Kidney capillary endothelial cell (primary cell): ENCODE measurements around the gene ATP5F1E.
"Not testable (repeated sequence)": the region's sequence is repeated elsewhere in the genome, so short reads cannot be mapped to it uniquely, and the experiment has no call there.

Source experiments
- DNase-seq: peaks from one replicate; pipeline ENCODE4 v3.0.0-alpha.2; 2018; ENCODE audit warnings: low spot score

ATP5F1E gene

DNA sequence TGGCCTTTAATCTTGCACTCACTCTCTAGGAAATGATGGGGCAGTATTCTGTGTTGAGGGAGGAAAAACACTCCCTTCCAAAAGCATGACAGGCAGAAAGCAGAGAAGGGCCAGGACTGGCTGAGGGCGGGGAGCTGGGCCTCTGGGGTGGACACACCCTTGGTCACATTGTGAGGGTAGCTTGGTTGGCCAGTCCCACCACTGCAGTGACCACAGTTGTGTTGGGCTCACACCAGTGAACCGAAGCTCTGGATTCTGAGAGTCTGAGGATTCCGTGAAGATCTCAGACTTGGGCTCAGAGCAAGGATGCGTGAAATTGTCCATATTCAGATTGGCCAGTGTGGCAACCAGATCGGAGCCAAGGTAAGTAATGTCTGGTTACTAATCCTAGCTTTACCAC is 12.9 kb downstream of the ATP5F1E start, which contains the start of gene TUBB1:
TUBB1 (plus strand) TSS at position 213 of the 400 bp plus-strand sequence; CDS start at position 307, 94 bp downstream.
- no peak for DNase-seq

DNA sequence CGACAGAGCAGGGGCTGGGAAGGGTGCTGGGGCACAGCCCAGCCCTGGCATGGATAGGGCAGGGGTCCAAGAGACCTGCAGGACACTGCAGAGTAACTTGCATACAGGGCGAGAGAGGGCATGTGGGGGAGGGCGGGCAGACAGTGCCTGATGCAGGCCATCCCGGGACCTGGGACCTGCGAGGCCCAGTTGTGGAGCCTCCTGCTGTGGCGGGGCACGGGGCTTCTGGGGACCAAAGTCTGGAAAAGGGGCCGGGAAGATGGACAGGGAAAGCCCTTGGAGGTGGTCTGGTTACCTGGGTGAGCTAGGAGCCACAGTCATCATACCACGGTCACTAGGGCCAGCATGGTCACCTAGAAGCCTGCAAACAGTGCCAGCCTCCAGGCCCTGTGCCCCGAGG is 13.3 kb downstream of the ATP5F1E start:
- DNase-seq: no peak

DNA sequence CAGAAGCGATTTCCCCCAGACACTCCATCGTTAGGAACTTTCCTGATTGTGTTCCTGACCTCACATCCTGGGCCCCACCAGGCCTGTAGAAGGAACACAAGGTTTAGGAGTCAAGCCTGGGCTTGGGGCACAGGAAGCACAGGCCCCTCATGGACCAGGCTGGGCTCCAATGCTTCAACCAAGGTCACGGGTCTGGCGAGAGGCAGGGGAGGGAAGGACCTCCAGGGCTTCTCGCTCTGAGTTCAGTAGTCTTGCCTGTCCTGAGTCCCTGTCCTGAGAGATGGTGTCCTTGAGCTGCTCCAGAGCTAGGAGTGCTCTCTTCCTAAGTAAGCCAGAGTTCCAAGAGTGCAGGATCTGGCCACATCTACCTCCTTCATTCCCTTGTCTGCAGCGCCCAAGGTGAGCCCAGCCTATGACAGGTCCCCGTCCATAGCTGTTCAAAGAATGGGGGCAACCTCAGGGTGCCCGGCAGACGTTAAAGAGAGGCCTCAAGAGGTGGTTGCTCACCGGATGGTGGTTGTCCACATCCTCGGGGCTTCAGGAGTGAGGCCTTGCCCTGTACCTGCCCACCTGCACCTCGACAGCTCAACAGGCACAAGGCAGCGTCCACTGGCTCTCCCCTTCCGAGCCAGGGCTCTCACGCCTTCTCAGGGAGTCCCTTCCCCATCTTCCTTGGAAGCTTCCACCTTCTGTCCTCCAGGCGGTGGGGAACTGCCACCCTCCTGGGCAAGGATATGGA is 14.5 kb downstream of the ATP5F1E start:
- DNase-seq: no peak

DNA sequence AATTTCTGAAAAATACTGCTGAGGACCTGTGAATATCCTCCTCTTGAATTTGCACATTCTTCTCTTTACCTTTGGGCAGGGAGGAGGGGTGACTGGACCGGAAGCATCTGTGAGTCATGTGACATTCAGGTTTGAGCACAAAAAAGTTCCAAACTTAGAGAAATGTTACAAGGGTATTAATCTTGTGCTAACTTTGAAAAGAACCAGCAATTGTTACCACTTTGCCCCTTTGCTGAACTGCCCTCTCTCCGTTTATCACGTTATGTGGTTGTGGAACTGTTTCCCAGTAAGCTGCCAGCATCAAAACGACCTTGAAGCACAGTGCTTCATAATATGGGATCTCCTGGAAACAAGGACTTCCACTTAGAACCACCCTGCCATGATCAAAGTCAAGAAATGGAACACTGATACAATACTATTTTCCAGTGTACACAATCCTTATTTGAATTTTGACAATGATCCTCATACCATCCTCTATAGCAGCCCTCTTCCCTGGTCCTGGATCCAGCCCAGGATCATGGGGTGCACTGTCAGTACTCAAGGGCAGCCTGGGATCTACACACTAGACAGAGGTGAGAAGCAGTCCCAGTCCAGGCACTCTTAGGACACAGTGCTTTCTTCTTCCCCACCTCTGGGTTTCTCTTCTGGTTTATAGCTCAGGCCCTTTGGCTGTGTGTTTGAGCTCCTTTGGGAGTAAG is 15.2 kb downstream of the ATP5F1E start:
- no peak for DNase-seq

DNA sequence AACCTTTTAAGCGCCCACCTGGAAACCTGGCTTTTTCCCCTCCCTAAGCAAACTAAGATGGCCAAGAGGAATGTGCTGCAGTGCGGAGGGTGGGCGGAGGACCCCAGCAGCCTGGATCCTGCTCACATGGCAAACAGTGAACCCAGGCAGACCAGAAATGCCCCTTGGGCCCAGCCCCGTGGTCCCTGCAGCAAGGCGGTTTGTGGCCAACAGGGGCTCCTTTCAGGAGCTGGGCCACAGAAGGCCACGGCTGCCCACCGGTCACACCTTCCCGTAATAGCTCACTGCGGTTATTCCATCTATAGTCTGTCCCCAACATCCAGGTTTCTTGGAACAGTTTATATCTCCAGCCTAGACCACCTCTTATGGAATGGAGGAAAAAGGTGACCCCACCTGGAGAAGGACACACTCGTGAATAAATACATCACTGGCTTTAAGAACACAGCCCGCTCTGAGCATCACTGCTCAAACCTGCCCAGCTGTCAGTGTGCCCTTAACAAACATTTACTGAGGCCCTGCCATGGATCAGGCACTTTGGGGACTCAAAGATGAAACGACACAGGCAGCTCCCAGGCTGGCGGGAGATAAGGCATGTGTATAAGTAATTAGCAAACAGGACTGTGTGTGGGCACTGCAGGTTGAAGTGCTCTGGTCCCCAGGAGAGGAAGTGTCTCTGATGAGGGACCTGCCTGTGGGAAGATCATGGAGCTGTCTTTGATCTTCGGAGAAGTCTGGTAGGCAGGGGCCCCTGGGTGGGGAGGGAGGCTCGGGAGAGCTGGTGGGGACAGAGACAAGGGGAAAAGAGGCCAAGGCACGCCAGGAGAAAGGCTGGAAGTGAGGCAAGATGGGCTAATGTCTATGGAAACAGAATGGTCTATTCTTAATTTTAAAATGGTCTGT is 16.1 kb downstream of the ATP5F1E start:
- no peak for DNase-seq

DNA sequence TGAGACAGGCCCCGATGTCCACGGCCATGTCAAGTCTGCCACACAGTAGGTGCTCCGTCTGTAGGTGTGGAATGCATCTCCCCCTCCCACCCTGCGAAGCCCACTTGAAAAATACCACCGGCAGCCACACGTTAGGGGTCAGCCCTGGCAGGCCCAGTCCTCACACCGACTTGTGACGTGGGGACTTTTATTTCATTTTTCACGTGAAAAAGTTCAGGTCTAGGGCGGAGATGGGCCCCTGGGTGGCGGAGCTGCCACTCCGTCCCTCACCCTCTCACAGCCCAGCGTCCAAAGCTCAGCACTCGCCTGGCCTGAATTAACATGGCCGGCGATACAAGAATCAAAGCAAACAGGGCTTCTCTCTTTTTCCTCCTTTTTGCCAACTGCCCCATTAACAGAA is 16.7 kb downstream of the ATP5F1E start:
- DNase-seq: no peak

DNA sequence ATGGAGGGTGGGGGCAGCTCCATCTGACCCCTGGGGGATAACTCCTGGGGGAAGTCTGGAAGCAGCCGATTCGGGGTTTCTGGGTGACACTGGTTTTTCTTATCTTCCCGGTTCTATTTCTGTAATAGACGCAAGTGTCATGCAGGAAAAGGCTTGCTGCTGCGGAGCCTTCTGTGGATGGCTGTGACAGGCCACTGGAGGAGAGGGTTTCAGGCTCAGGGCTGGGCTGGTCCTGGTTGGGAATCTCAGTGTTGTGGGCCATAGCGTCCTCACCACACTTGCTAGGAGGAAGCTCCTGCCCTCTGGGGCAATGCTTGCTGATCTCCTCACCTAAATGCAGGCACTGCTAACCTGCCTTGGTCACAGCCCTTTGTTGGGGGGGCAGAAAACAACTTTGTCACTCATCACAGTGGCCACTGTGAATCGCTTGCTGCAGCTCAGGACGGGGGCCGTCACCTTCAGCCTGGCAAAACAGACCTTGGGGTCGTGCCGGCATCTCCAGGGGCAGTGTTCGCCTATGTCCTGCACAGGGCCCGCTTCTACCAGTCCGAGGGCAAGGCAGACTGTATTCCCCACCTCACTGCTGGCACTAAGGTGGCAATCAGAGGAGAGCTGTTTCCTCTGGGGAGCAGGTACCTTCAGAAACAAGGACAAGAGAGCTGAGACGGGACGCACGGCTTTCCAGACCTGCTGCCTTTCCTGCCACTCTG is 17.3 kb downstream of the ATP5F1E start:
- no peak for DNase-seq

DNA sequence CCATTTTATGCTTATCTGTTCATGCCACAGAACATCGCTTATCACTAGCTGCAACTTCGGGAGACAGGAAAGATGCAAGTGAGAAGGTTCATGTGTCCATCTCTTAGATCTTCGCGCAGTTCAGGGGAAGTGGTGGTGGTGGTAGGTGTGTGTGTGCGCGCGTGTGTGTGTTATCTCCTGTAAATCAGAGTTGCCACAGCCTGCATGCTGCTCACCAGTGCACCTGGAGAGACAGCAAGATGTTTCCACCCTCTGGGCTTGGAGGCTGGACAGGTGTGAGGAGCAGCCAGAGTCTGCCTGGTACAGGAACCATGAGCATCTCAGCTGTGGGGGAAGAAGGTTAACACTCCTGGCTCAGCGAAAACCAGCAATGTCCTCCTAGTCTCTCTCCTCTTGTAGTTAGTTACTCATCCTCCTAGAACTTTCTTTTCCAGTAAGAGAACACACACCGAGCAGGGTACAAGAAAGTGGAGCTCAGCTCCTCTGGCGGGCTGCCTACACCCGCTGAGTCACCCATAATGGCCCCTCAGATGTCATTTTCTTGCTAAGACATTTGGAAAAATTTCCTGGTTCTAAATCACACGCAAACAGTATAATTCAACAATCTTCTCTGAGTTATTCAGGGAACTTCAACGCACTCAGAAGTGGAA is 18.1 kb downstream of the ATP5F1E start:
- no peak for DNase-seq

DNA sequence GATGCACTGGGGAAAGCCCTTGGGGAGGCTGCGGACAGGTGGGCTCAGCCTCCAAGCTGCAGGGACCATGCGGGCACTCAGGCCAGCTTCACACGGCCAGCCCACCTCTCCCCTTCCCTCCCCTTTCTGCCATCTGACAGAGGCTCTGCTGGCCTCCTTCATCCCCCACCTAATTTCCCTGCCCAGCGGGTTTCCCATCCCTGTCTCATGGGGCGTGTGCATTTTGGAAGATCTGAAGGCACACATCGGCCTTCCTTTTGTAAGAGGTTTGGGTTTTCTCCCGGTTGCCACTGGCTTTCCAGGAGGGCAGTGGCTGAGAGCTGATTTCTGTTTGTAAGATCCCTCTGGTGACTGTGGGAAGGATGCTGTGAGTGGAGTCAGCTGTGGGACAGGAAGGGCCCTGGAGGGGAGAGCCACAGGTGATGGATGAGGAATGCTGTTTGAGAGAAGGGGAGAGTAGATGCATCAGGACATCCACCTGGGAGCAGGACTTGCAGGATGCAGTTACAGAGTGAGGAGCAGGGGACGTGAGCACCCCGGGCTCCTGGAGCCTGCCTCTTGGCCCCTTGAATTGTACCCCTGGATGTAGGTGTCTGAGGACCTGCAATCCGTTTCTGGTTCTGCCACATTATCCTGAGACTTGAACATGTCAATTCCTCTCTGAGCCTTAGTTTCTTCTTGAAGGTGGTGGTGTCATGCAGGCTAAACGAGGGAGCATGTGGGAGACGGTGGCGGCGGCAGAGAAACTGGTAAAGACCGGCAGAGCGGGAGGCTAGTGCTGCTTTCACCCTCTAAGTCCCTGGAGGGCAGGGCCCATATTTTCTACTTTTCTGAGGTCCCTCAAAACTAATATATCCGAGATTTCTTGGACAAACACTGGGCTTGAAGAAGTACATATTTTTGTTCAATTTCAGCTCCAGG is 18.8 kb downstream of the ATP5F1E start:
- DNase-seq: no peak

DNA sequence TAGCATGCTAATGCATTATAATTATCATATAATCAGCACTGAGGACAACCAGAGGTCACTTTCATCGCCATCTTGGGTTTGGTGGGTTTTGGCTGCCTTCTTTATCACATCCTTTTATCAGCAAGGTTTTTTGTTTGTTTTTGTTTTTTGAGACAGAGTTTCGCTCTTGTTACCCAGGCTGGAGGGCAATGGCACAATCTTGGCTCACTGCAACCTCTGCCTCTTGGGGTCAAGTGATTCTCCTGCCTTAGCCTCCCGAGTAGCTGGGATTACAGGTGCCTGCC is 20.3 kb downstream of the ATP5F1E start:
- DNase-seq: not testable (repeated sequence)

DNA sequence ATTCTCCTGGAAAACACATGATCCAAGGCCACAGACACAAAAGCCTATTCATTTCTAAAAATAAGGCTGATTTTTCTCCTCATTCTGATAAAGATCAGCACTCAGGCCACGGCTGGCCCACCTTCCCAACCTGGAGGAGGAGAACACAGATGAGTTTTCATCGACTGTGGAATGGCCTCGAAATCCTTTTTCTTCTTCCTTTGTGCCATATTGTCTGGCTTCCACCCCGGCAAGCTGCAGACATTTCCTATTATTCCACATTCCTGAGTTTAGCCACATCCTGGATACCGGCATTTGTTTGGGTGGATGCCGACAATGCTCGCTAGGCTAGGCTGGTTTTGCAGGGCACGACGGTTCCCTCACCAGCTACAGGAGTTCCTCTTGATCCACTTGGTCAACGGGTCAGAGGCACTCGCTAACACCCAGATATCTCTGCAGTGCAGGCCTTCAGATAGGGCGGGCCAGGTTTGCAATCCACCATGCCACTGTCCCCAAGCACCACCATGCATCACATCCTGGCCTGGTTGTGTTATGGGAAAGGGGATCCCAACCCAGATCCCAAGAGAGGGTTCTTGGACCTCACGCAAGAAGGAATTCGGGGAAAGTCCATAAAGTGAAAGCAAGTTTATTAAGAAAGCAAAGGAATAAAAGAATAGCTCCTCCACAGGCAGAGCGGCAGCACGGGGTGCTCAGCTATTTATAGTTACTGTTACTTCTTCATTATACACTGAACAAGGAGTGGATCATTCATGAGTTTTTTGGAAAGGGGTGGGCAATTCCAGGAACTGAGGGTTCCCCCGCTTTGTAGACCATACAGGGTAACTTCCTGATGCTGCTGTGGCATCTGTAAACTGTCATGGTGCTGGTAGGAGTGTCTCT is 20.9 kb downstream of the ATP5F1E start:
- DNase-seq: peak; percentile 93

DNA sequence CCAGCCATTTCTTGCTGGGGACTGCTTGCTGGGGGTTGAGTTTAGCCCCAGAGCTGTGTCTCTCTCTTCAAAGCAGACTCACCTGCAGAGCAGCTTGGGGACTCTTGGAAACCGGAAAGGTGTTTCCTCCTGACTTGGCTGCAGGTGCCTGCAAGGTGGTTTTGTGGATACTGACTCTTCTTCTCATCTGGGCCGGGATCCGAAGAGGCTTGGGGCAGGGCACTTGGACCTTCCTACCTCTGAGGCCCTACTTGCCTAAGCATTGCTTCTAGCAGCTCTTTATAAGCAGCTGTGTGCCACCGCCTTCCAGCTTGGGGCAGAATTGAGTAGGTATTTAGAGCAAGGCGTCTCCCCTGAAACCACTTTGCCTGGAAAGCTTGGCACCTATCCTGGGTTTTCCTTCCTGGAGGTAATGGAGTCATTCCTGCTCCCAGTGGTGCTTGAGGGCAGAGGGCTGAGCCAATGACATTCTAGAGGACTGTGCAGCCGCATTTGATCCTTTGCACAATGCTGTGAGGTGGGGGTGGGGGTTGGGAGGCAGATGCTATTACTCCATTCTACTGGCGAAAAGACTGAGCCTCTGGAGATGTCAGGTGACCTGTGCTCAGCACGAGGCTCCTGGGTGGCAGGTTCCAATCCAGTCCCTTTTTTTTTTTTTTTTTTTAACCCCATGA is 21.7 kb downstream of the ATP5F1E start:
- no peak for DNase-seq

DNA sequence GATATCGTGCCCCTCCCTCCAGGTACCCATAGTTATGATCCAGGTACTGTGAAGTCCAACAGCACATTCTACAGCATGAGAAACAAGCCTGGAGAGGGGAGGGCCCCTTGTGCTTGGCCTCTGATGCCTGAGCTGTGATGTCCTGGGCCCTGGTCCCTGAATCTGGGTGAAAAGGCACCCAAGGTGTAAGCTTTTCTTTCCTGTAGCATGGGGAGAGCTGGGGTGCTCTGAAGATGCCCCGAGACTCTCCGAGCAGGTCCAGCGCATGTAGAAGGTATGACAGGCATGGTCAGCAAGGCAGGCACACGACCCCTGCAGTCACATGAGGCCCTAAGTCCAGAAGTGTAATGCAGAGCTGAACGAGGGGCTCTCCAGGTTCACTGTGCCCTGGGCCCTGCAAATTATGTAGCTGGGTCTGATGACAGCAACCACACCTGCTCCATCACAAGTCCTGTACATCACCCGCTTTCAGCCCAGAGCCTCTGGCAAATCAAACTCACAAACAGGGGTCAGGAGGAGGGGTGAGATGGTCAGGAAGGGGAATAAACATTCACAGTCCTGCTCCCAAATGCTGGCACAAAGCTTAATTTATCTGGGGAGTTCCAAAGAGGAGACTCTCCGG is 23.3 kb downstream of the ATP5F1E start:
- no peak for DNase-seq

DNA sequence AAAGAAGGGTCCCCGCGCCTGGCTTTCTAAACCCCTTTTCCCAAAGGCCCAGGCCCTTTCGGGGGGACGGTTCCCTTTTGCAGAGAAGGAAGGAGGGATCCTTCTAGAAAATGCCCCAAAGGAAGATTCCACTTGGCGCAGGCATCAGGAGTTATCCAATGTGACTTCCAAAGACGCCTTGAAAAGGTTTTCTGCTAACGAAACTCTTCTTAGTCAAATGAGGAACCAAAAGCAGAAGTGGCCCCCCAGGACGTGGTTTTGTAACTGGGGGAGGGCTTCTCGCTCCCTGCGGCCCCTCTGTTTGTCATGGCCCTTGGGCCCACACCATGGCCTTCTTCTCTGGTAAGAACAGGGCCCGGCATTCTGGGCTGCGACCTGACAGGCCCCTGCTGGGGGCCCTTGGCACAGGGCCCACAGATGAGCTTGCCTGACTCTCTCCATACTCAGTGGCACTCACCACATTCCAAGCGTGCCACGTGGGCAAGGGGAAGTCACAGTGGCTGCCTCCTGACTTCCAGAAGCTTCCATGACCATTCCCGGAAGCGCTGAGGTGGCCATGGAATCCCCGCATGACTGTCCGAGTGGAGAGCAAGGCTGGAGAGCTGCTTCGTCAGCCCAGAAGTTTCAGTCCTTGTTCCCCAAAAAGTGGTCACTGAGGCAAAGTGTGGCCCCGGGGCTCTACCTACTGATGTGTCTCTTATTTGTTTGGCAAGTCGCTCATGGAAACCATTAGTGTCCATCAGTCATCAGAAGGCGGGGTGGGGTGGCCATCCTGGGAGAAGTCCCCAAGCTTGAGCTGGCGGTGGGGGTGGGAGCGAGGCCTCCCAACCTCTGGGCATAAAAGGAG is 24.2 kb downstream of the ATP5F1E start:
- DNase-seq: no peak

DNA sequence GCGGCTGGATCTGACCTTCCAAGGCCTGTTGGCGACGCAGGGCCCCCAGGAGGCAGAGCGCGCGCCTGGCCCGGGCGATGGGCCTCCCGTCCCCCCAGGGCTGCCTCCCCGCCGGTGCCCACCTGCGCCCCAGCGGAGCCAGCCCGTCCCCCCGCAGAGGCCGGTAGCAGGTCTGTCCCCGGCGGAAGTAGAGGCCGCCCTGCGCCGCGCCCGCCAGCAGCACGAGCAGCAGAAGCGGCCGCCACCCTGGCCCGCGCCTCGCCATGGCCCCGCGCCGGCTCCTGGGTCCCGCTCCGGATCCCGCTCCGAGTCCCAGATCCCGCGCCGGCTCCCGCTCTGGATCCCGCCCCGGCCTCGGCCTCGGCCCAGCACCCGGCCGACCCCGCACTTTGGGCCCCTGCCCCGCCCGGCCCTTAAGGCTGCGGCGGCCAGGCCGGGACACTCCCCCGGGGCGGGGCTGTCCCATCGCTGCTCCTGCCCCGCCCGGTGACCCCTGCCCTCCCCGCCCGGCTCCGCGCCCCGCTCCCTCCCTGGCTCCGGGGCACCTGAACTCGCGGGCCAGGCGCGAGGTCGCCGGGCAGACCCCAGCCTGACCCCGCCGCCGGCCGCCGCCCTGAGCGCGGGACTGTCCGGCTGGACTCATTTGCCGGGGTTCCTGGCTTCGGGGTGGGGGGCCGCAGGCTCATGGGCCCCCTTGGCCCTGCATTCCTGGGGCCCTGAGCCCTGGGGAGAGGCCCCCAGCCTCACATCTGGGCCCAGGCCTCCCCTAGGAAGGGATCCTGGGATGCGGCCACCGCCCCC is 25.1 kb downstream of the ATP5F1E start, which contains the start of gene CTSZ:
CTSZ (minus strand) TSS at position 391 of the 801 bp plus-strand sequence; CDS start at position 265, 126 bp downstream.
- DNase-seq: peak; percentile 33

DNA sequence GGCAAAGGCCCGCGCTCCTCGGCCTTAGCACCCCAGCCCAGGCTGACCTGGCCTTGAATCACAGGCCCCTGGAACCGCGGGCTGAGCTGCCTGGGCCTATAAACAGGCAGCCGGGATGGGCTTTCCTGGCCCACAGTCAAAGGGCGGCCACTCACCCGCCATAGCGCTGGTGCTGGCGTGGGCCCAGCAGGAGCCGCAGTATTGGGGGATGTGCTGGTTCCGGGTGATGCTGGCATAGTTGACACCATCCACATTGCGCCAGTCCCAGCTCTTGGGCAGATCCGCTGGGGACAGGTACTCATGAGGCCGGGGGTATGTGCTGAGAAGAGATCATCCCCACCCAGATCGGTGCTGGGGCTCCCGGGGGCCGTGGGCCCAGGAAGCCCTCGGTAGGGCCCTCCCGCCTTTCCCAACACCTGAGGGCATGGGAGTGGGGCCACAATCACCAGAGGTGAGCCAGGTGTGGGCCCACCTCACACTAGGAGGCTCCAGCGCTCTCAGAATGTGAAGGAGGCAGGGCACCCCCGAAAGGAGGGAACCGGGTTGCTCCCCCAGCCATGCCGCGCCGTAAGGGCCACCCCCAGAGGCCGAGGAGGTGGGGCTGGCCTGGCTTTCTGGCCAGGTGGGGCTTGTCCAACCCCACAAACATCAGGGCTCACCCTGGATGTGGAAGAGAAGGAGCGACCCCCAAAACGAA is 25.8 kb downstream of the ATP5F1E start:
- no peak for DNase-seq
